ENCODE measurements around the gene SUMO4.

DNA sequence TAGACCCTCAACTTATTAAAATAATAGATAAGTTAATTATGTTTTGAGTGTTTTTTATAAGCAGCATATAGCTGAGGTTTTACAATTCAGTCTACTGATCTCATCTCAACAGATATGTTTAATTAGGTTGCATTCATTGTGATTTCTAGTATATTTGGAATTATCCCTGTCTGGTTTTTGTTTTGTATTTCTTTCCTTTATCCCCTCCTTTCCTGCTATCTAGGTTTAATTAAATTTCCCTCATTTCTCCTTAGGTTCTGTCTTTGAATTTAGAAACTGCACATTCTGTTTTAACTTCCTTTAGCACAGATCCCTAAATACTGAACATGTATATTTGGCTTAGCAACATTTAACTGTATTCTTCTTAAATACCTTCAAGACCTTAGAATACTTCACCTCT, 4.9 kb upstream of the SUMO4 start:
- TF ChIP-seq, protein P1, sequence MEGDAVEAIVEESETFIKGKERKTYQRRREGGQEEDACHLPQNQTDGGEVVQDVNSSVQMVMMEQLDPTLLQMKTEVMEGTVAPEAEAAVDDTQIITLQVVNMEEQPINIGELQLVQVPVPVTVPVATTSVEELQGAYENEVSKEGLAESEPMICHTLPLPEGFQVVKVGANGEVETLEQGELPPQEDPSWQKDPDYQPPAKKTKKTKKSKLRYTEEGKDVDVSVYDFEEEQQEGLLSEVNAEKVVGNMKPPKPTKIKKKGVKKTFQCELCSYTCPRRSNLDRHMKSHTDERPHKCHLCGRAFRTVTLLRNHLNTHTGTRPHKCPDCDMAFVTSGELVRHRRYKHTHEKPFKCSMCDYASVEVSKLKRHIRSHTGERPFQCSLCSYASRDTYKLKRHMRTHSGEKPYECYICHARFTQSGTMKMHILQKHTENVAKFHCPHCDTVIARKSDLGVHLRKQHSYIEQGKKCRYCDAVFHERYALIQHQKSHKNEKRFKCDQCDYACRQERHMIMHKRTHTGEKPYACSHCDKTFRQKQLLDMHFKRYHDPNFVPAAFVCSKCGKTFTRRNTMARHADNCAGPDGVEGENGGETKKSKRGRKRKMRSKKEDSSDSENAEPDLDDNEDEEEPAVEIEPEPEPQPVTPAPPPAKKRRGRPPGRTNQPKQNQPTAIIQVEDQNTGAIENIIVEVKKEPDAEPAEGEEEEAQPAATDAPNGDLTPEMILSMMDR (IDR thresholded peaks at IDR 0.05) = no peak
- no peak for TF ChIP-seq POLR2A (IDR thresholded peaks at IDR 0.05)
